ENCODE data around the gene FAM193B.

The FAM193B gene

DNA sequence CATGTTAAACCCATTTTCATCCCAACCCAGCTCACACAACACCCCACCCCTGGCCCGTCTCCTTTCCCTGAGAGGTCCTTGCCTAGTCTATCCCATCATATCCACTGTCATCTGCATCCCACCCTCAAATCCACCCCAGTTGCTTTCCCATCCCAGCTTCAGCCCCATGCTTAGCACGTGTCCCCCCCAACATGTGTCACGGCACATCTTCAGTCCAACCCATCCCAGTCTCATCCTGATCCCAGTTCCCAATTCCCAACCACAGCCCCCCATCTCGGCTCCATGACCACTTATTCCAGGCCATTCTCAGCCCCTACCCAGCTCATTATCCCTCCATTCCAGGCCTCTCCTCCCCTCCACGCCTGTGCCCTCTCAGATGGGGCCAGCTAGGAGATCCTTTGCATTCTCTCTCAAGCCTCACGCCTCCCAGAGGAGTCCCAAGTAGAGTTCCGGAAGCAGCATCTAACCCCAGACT, 80.3 kb downstream of the FAM193B start:
- Histone ChIP-seq H3K36me3 (ENCODE audit: insufficient read depth, low read length) (peaks cover 16% of the 10 kb centered on the region), H3K4me3 (ENCODE audit: low read length) (peak overlapping the region; percentile 19), H2AFZ (ENCODE audit: low read depth, low read length) (no peak overlapping the region), H3K4me1 (ENCODE audit: insufficient read depth, low read length) (peaks cover 45% of the 10 kb centered on the region), H3K9me3 (ENCODE audit: low read length) (no peaks in the 10 kb centered on the region), H3K27me3 (ENCODE audit: insufficient read depth, low read length) (no peaks in the 10 kb centered on the region)

DNA sequence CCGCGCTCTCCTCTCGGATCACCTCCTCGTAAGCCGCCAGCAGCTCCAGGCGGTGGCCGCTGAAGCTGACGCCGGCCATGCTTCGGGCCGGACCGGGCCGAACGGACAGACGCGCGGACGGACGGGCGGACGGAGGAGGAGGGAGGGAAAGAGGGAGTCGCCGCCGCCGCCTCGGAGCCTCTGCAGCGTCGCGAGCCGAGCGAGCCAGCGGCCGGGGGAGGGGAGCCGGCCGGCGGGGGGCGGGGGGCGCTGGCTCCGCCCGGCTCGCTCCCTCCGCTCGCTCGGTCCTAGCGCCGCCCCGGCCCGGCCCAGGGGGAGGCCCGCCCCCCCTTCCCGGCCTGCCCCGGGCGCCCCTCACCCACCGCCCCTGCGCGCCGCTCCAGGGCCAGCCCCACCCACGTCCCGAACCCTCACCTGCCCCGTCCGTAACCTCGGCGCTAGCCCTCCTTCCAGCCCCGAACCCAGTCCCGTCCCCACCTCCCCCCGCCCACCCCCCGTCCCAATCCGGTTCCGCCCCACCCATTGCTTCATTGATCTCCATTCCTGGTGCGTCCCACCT, 80.8 kb downstream of the FAM193B start, which contains the start of gene DBN1:
Gene DBN1 (minus strand): TSS at position 192 of the 559 bp plus-strand sequence. CDS start 113 bp downstream, at position 79.
- H3K9me3 ChIP-seq (ENCODE audit: low read length): no peaks in the 10 kb centered on the region
- peaks cover 49% of the 10 kb centered on the region for H3K4me1 ChIP-seq (ENCODE audit: insufficient read depth, low read length)

DNA sequence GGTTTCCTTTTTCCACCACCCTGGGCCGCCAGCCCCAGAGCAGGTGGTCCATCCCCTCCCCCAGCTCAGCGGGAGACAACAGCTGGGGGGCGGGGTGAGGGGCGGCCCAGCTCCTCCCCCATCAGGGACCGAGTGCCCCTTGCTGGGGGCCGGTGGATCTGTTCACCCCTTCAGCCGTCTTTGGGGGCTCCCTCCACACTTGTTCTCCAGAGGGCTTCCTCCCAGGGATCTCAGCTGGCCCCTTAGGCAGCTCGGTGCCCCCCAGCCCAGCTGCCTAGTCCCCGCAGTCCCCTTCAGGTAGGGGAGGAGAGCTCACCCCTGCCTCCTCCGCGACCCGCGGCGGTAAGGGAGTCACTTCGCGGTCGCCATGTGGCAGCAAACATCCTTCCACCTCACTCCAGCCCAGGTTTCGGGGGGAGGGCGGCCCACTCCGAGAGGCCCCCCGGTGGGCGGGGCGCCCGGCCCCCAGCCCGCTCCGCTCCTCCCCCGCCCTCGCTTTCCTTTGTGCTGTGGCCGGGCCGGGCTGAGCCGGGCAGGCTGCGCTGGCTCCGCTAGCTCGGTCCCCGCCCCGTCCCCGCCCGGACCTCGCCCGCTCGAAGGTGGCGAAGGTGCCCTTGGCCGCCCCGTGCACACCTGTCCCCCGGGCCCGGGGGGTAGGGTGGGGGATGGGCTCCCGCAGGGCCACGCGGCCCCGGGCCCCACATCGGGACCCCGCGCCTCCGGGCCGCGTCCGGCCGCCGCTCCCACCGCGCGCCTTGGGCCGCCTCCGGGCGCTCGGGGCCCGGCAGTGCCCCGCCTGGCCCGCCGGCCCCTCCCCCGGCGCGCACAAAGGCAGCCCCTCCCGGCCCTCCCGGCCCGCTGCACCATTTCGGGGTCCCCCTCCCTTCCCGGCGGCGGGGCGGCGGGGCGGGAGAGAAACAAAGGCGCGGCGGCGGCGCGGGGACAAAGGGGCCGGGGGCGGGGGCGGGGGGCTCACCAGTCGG, 81.6 kb downstream of the FAM193B start:
- H3K27me3 ChIP-seq (ENCODE audit: insufficient read depth, low read length): no peaks in the 10 kb centered on the region
- peaks cover 55% of the 10 kb centered on the region for H3K4me1 ChIP-seq (ENCODE audit: insufficient read depth, low read length)
- no peak overlapping the region for H2AFZ ChIP-seq (ENCODE audit: low read depth, low read length)
- H3K36me3 ChIP-seq (ENCODE audit: insufficient read depth, low read length): peaks cover 25% of the 10 kb centered on the region
- H3K9me3 ChIP-seq (ENCODE audit: low read length): no peaks in the 10 kb centered on the region
- H3K4me3 ChIP-seq (ENCODE audit: low read length): peak overlapping the region; percentile 84

More for the DNA sequence above, 80.8 kb downstream of the FAM193B start, which contains the start of gene DBN1:
- Histone ChIP-seq H3K27me3 (ENCODE audit: insufficient read depth, low read length) (no peaks in the 10 kb centered on the region), H3K4me3 (ENCODE audit: low read length) (peak within 1 kb of the TSS; percentile 84), H2AFZ (ENCODE audit: low read depth, low read length) (no peak within 1 kb of the TSS), H3K36me3 (ENCODE audit: insufficient read depth, low read length) (peaks cover 19% of the 10 kb centered on the region)

DNA sequence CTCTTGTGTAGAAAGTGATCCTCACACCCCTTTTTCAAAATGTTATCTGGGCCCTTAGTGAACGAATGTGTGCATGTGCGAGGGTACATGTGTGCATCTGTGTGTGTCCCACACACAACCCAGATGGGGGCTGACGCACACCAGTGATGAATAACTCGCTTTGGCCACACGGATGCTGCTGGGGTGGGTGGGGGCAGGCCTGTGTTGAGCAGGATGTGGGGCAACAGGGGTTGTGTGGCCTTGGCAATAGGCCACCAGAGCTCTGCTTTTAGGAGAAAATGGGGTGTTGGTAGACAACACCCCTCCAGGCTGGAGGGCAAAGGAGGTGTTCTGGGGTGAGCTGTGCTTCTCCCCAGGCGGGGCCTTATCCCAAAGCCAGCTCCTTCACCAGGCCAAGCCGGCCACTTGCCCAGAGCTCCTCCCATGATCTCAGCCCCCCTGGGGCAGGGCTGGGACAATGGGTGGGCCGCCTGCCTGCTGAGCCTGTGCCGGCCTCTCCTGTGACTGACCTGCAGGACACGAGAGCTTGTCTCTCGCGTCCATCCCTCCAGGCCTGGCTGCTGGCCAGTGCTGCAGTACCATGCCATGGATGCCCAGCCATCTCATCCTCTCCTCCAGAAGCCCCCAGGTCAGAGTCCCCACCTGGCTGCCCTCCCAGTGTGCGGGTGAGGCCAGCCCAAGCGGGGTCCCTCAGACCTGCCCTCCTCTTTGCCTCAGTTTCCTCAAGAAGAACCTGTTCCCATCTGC, 82.6 kb downstream of the FAM193B start:
- no peaks in the 10 kb centered on the region for H3K9me3 ChIP-seq (ENCODE audit: low read length)
- peaks cover 55% of the 10 kb centered on the region for H3K4me1 ChIP-seq (ENCODE audit: insufficient read depth, low read length)
- H3K4me3 ChIP-seq (ENCODE audit: low read length): peak overlapping the region; percentile 84
- no peak overlapping the region for H2AFZ ChIP-seq (ENCODE audit: low read depth, low read length)
- H3K36me3 ChIP-seq (ENCODE audit: insufficient read depth, low read length): peaks cover 35% of the 10 kb centered on the region
- no peaks in the 10 kb centered on the region for H3K27me3 ChIP-seq (ENCODE audit: insufficient read depth, low read length)

DNA sequence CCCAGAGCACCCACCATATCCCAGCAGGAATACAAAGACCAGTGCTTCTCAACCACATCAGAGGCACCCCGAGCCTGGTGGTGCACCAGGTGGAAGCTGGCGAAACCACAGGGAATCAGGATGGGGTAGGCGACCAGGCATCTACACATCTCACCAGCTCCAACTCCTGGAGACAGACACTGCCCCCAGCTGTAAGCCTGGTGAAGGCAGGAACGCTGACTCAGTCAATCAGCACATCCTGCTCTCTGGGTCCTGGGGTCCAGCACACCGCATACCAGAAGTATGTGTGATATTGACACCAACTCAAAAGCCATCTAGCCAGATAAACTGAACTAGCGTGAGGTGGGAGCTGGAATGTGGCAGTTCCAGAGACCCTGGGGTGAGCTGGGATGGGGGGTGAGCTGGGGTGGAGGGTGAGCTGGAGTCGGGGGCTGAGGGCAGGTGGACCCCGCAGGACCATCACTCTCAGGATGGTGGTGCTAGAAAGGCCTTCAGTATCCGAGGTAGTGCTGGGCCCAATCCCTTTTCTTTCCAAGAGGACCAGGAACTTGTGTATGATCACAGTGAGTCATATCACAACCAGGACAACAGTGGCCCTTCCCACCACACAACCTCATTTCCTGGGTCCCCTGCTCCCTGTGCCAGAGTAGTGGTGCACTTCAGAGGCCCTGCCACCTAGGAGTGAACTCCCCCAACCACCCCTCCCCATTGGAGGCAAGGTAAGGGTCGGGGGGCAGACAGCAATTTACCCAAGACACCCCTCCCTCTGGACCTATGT, 83.4 kb downstream of the FAM193B start:
- H3K36me3 ChIP-seq (ENCODE audit: insufficient read depth, low read length): peaks cover 43% of the 10 kb centered on the region
- no peak overlapping the region for H2AFZ ChIP-seq (ENCODE audit: low read depth, low read length)
- peaks cover 3% of the 10 kb centered on the region for H3K9me3 ChIP-seq (ENCODE audit: low read length)
- H3K4me1 ChIP-seq (ENCODE audit: insufficient read depth, low read length): peaks cover 55% of the 10 kb centered on the region
- no peaks in the 10 kb centered on the region for H3K27me3 ChIP-seq (ENCODE audit: insufficient read depth, low read length)
- peak overlapping the region; percentile 84 for H3K4me3 ChIP-seq (ENCODE audit: low read length)

All from neuron (in vitro differentiated cells).